Testis (tissue), 2 donors: ENCODE results near the gene PPM1D.

Experiments
- CTCF ChIP-seq, 3 experiments: fragments of 450-650 bp in 2 of 3; fragments of 200-600 bp in 1 of 3; sonication (generic) in 1 of 3; IDR thresholded peaks; one replicate each; pipeline ENCODE4 v1.5.1; 2016 to 2019; ENCODE audit warnings: antibody characterized with exemption in 3 of 3, mild to moderate bottlenecking in 2 of 3, moderate library complexity in 1 of 3
- POLR2A ChIP-seq: fragments of 450-650 bp; IDR thresholded peaks from one replicate; pipeline ENCODE4 v1.6.1; 2017; ENCODE audit warnings: antibody characterized with exemption, mild to moderate bottlenecking, moderate library complexity

DNA sequence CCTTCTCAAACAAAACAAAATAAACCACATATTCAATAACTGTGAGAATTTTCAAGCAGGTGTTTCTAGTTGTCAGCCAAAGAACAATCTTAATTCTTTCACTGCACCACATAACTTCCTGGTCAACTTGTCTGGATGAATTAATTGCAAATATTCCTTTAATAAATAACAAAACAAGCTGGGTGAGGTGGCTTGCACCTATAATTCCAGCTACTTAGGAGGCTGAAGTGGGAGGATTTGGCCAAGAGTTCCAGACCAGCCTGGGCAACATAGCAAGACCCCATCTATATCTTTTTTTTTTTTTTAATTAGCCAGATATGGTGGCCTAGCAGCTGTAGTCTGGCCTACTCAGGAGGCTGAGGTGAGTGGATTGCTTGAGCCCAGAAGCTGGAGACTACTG, 17.0 kb upstream of the PPM1D start:
- TF ChIP-seq CTCF (IDR thresholded peaks at IDR 0.05) (no peak), POLR2A (no peak)
